ENCODE measurements around the gene TUBGCP5. TPM values are rescaled to one million over a fixed set of nuclear protein-coding genes. Genes with fewer than 3 reads are reported as not detected.
A peak's percentile ranks its signal among the peaks of the same experiment; 100 is the strongest.

Gene TUBGCP5
- total RNA-seq, 1 donor from 2014 or later, result 34.8 TPM

GRCh38 chr15:22952796-22953579 is 86.4 kb downstream of the TUBGCP5 start:
- peak; percentile 76 for DNase-seq

DNA sequence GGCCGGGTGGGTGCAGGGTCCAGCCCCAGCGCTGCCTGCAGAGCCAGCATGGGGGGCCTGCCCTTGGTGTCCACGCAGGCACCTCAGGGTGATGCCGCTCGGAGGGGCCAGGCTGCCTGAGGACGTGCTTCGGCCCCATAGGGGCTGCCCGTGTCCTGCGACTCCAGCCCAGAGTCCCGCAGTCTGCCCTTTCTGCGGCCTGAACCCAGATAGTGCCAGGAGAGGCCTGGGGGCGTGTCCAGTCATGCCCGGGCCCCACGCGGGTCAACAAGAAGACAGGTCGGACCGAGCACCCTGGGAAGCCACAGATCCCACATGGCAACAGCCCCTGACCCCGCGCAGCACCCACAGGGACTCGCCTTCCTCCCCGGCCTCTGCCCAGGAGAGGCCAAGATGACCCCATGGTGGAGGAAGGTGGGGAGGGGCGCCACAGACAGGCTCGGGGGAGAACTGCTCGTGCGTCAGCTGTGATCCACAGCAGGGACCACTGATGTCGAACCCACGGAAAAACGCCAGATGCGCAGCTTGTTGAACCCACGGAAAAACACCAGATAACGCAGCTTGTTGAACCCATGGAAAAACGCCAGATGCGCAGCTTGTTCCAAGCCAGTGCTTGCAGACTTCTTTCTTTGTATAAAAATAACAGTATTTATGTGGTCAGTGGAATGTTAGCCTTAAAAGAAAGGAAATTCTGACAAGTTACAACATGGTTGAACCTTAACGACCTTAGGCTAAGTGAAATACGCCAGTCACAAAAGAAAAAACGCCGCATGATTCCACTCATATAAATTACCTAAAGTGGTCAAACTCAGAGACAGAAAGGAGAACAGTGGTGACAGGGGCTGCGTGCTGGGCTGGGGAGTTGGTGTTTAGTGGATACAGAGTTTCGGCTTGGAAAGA is 87.7 kb downstream of the TUBGCP5 start:
- no peak for DNase-seq

GRCh38 chr15:22951031-22951380 is 88.4 kb downstream of the TUBGCP5 start:
- no peak for DNase-seq

- DNase-seq, result no peak
Measured at GRCh38 chr15:22950256-22950990, 88.9 kb downstream of the TUBGCP5 start.

Other genes starting within 250 kb of the TUBGCP5 start
- gene NIPA2, start 200.9 kb downstream of the TUBGCP5 start, total RNA-seq, result 67.1 TPM
- 92.6 TPM for gene CYFIP1, start 59.2 kb downstream of the TUBGCP5 start, total RNA-seq
- not detected for gene GOLGA6L1, start 97.3 kb upstream of the TUBGCP5 start, total RNA-seq